Hepatocyte (in vitro differentiated cells): ENCODE measurements around the gene CYP4F22. TPM values are rescaled to one million over a fixed set of nuclear protein-coding genes. Genes with fewer than 3 reads are reported as not detected.

Experiments used
- DNase-seq: peaks from one replicate; pipeline ENCODE4 v3.0.0-alpha.2; 2016; ENCODE audit warnings: low spot score
- H2AFZ ChIP-seq: fragments of 200-600 bp; sonication (generic); 2 replicates; pipeline ENCODE4 v1.6.0; 2016; ENCODE audit warnings: antibody characterized with exemption, mild to moderate bottlenecking
- H3K27ac ChIP-seq: fragments of 200-600 bp; sonication (generic); 2 replicates; pipeline ENCODE4 v1.5.1; 2016; ENCODE audit warnings: mild to moderate bottlenecking
- H3K27me3 ChIP-seq: fragments of 200-600 bp; sonication (generic); 2 replicates; pipeline ENCODE4 v1.6.1; 2016
- H3K36me3 ChIP-seq: fragments of 200-600 bp; sonication (generic); replicated peaks from 2 replicates; pipeline ENCODE4 v1.5.1; 2016; ENCODE audit warnings: low read depth; ENCODE audit not compliant: insufficient read depth
- H3K4me1 ChIP-seq: fragments of 200-600 bp; sonication (generic); 2 replicates; pipeline ENCODE4 v1.5.1; 2016; ENCODE audit warnings: mild to moderate bottlenecking, moderate library complexity; ENCODE audit not compliant: insufficient read depth
- H3K4me2 ChIP-seq: fragments of 200-600 bp; sonication (generic); 2 replicates; pipeline ENCODE4 v1.6.0; 2016
- H3K4me3 ChIP-seq: fragments of 200-600 bp; sonication (generic); 2 replicates; pipeline ENCODE4 v1.5.1; 2016; ENCODE audit warnings: mild to moderate bottlenecking
- H3K79me2 ChIP-seq: fragments of 200-600 bp; sonication (generic); 2 replicates; pipeline ENCODE4 v1.6.0; 2017; ENCODE audit warnings: mild to moderate bottlenecking
- H3K9me2 ChIP-seq: fragments of 200-600 bp; sonication (generic); replicated peaks from 2 replicates; pipeline ENCODE4 v1.6.0; 2017; ENCODE audit warnings: mild to moderate bottlenecking; ENCODE audit not compliant: insufficient read depth
- H3K9me3 ChIP-seq: fragments of 200-600 bp; sonication (generic); 2 replicates; pipeline ENCODE4 v1.5.1; 2016; ENCODE audit warnings: low read depth, mild to moderate bottlenecking
- H4K20me1 ChIP-seq: fragments of 200-600 bp; sonication (generic); 2 replicates; pipeline ENCODE4 v1.6.0; 2016; ENCODE audit warnings: mild to moderate bottlenecking; ENCODE audit not compliant: insufficient read depth, poor library complexity, severe bottlenecking
- CTCF ChIP-seq: fragments of 200-600 bp; sonication (generic); IDR thresholded peaks from 2 replicates; pipeline ENCODE4 v1.5.1; 2016; ENCODE audit warnings: antibody characterized with exemption, mild to moderate bottlenecking; ENCODE audit not compliant: poor library complexity
- EZH2 ChIP-seq: fragments of 200-600 bp; sonication (generic); IDR thresholded peaks from 2 replicates; pipeline ENCODE4 v1.6.1; 2016; ENCODE audit warnings: antibody characterized with exemption, mild to moderate bottlenecking, borderline replicate concordance
- EZH2phosphoT487 ChIP-seq: fragments of 200-600 bp; sonication (generic); IDR thresholded peaks from one replicate; pipeline ENCODE4 v1.6.1; 2018; ENCODE audit warnings: antibody characterized with exemption, mild to moderate bottlenecking, low read depth, moderate library complexity; ENCODE audit not compliant: unreplicated experiment, severe bottlenecking
- WGBS: methylation state at CpG from one replicate; pipeline ENCODE4 v1.1.6; 2016; ENCODE audit warnings: low lambda C conversion rate; ENCODE audit errors: missing lambda C conversion rate; 5-methylcytosine and 5-hydroxymethylcytosine counted together
- polyA plus RNA-seq: library from polyadenylated mRNA; unstranded; fragments of >200 nt; fragmentation: Nextera tagmentation; extraction: Ambion mirVana; gene quantifications from 2 replicates; pipeline ENCODE4 v1.2.1, GENCODE V29; 2016
- total RNA-seq: library from RNA; depleted of rRNA; stranded (reverse); fragments of >200 nt; gene quantifications from 2 replicates; pipeline ENCODE4 v1.2.3, GENCODE V29; 2014

CYP4F22 gene
- total and polyA plus RNA-seq, 2 experiments from 2014 or later: not detected

- Histone ChIP-seq H3K4me3 (no peak overlapping the region), H3K9me2 (no peaks in the 10 kb centered on the region), H3K36me3 (no peaks in the 10 kb centered on the region), H3K9me3 (no peaks in the 10 kb centered on the region), H4K20me1 (no peaks in the 10 kb centered on the region), H3K79me2 (no peaks in the 10 kb centered on the region), H3K27ac (no peak overlapping the region), H3K27me3 (no peaks in the 10 kb centered on the region), H3K4me1 (no peaks in the 10 kb centered on the region), H2AFZ (no peak overlapping the region), H3K4me2 (no peak overlapping the region)
- no peak for TF ChIP-seq CTCF
- no peak for TF ChIP-seq EZH2phosphoT487
- TF ChIP-seq EZH2: no peak
- DNase-seq: no peak
- 80% methylated on average over 6 of the region's 6 CpGs for WGBS
Observed at GRCh38 chr19:15498910-15499309, 9.4 kb upstream of the CYP4F22 start.

- Histone ChIP-seq H4K20me1 (no peaks in the 10 kb centered on the region), H3K27me3 (no peaks in the 10 kb centered on the region)
Observed at GRCh38 chr19:15501596-15501995, 6.7 kb upstream of the CYP4F22 start.

GRCh38 chr19:15502264-15502663 lies 6.1 kb upstream of the CYP4F22 start:
- Histone ChIP-seq H3K27ac (no peak overlapping the region), H4K20me1 (no peaks in the 10 kb centered on the region), H3K4me1 (no peaks in the 10 kb centered on the region), H3K79me2 (no peaks in the 10 kb centered on the region), H3K9me3 (no peaks in the 10 kb centered on the region), H2AFZ (no peak overlapping the region), H3K9me2 (no peaks in the 10 kb centered on the region), H3K4me3 (no peak overlapping the region), H3K4me2 (no peak overlapping the region), H3K27me3 (no peaks in the 10 kb centered on the region), H3K36me3 (no peaks in the 10 kb centered on the region)
- no peak for DNase-seq
- WGBS: 95% methylated on average over 1 of the region's 1 CpG
- TF ChIP-seq EZH2phosphoT487: no peak

More at GRCh38 chr19:15501596-15501995, 6.7 kb upstream of the CYP4F22 start:
- no peak for DNase-seq
- Histone ChIP-seq H3K27ac (no peak overlapping the region), H3K4me1 (no peaks in the 10 kb centered on the region), H3K79me2 (no peaks in the 10 kb centered on the region), H3K9me3 (no peaks in the 10 kb centered on the region), H3K9me2 (no peaks in the 10 kb centered on the region), H3K36me3 (no peaks in the 10 kb centered on the region), H3K4me2 (no peak overlapping the region), H2AFZ (no peak overlapping the region), H3K4me3 (no peak overlapping the region)
- no peak for TF ChIP-seq CTCF
- TF ChIP-seq EZH2phosphoT487: no peak
- no peak for TF ChIP-seq EZH2
- WGBS: 86% methylated on average over 1 of the region's 1 CpG

- no peak for DNase-seq
- no peaks in the 10 kb centered on the region for H3K9me3 ChIP-seq
- no peaks in the 10 kb centered on the region for H3K36me3 ChIP-seq
- no peaks in the 10 kb centered on the region for H3K79me2 ChIP-seq
- H3K4me2 ChIP-seq: no peak overlapping the region
- no peak overlapping the region for H3K27ac ChIP-seq
- no peaks in the 10 kb centered on the region for H4K20me1 ChIP-seq
- H3K4me1 ChIP-seq: no peaks in the 10 kb centered on the region
- no peak overlapping the region for H2AFZ ChIP-seq
- H3K27me3 ChIP-seq: no peaks in the 10 kb centered on the region
- no peaks in the 10 kb centered on the region for H3K9me2 ChIP-seq
- 70% methylated on average over 5 of the region's 5 CpGs for WGBS
- no peak overlapping the region for H3K4me3 ChIP-seq
- TF ChIP-seq EZH2: no peak
- no peak for TF ChIP-seq CTCF
- TF ChIP-seq EZH2phosphoT487: no peak
Observed at GRCh38 chr19:15506074-15506571, 2.2 kb upstream of the CYP4F22 start.
